Subcutaneous abdominal adipose tissue (tissue), 5 donors: ENCODE results near the gene TMEM52B.

Experiments
- H3K27ac ChIP-seq: one replicate; pipeline ENCODE4 v1.7.0; 2013; ENCODE audit warnings: low read depth, mild to moderate bottlenecking, inconsistent platforms, low read length, moderate library complexity
- H3K27me3 ChIP-seq, 5 donors: one replicate each; pipeline ENCODE4 v1.7.0; 2013; ENCODE audit warnings: low read length in 5 of 5, inconsistent platforms in 1 of 5; ENCODE audit not compliant: control insufficient read depth in 5 of 5, insufficient read depth in 4 of 5
- H3K36me3 ChIP-seq, 5 donors: one replicate each; pipeline ENCODE4 v1.7.0; 2013; ENCODE audit warnings: low read length in 5 of 5; ENCODE audit not compliant: control insufficient read depth in 5 of 5, insufficient read depth in 5 of 5
- H3K4me1 ChIP-seq, 5 donors: one replicate each; pipeline ENCODE4 v1.7.0; 2013; ENCODE audit warnings: low read length in 5 of 5, mild to moderate bottlenecking in 3 of 5, moderate library complexity in 1 of 5; ENCODE audit not compliant: control insufficient read depth in 5 of 5, insufficient read depth in 5 of 5
- H3K4me3 ChIP-seq, 5 donors: one replicate each; pipeline ENCODE4 v1.7.0; 2013; ENCODE audit warnings: low read length in 5 of 5, low read depth in 1 of 5
- H3K9ac ChIP-seq, 5 donors: one replicate each; pipeline ENCODE4 v1.7.0; 2013; ENCODE audit warnings: low read length in 5 of 5, mild to moderate bottlenecking in 4 of 5, moderate library complexity in 3 of 5
- H3K9me3 ChIP-seq, 5 donors: one replicate each; pipeline ENCODE4 v1.7.0; 2013; ENCODE audit warnings: low read length in 5 of 5; ENCODE audit not compliant: control insufficient read depth in 5 of 5
- donor health status: healthy.
- donor health status: healthy.
- donor health status: healthy.
- donor health status: healthy.
- donor health status: healthy.

The TMEM52B gene

DNA sequence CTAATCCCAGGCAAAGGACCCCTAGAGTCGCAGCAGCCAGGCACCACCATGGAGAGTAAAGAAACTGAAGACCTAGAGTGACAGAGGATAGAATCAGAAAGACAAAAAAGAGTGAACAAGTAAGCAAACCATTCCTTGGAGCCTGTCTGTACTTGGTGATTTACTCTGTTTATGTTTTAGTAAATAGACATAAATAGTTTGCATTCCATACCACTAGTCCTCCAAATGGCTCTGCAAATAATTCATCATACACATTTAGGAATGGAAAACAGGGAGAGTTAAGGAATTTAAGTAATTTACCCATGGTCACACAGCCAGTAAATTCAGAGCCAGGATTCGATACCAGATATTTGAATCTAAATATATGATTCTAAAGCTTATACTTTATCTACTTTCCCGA is 9.7 kb upstream of the TMEM52B start:
- no peak overlapping the region for H3K4me3 ChIP-seq
- H3K36me3 ChIP-seq = no peaks in the 10 kb centered on the region
- H3K9me3 ChIP-seq = no peaks in the 10 kb centered on the region
- H3K27ac ChIP-seq = no peak overlapping the region
- H3K27me3 ChIP-seq = no peaks in the 10 kb centered on the region
- peaks cover 0 to 14% (median 3%) of the 10 kb centered on the region in 5 donors for H3K4me1 ChIP-seq
- H3K9ac ChIP-seq = no peak overlapping the region

DNA sequence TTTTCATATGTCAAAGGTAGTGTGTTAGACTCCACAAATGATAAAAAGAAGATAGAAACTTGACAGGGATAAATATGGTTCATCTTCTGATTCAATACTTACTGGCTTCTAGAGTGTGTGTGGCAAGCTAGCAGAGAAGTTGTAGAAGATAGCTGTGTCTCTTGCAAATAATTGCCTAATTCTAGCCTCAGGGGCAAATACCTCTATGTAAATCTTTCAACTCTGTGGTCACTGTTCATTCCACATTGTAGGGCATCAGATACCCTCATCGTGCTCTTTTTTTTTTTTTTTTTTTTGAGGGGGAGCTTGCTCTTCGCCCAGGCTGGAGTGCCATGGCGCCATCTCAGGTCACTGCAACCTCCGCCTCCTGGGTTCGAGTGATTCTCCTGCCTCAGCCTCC is 8.6 kb upstream of the TMEM52B start:
- no peaks in the 10 kb centered on the region for H3K27me3 ChIP-seq

DNA sequence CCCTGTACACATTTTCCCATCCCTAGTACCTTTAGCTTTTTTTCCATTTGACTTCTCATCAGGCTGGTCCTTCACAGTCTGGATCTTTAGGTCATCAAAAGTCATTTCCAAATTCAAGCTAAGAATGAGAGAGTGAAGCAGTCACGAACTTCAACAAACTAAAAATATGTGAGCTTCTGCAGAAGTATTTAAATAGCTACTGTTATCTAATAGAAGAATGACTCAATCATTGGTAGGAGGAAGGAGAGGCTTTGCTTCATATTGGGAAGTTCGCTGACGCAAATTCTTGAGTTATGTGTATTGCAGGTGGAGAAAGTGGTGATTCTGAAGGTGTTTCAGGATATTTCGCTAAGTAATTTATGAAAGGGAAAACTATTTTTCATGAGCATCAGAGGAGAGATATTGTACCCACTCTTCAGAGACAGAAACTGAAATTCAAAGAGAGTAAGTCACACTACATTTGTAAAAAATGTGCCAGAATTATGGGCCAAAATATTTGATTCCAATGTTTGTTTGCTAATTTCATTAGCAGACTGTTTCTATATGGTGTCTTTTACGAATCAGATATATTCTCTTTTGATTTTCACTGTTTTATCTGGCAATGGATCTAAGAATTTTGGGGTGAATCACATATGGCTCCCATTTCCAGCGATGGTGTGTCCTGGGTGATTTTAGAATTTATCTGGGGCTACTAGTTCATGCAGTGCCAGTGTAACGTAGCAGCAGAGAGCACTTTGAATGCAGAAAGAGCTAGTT is 6.7 kb upstream of the TMEM52B start, which contains the start of gene OLR1:
TSS of gene OLR1 (minus strand) at position 160 of the 756 bp plus-strand sequence. CDS start at position 105, 55 bp downstream.
- Histone ChIP-seq H3K4me3 (no peak within 1 kb of the TSS), H3K27ac (no peak within 1 kb of the TSS), H3K9ac (no peak within 1 kb of the TSS)

More for the DNA sequence above, 8.6 kb upstream of the TMEM52B start:
- Histone ChIP-seq H3K9ac (no peak overlapping the region), H3K27ac (no peak overlapping the region), H3K36me3 (no peaks in the 10 kb centered on the region), H3K9me3 (no peaks in the 10 kb centered on the region), H3K4me1 (peaks cover 0 to 14% (median 3%) of the 10 kb centered on the region in 5 donors), H3K4me3 (no peak overlapping the region)

DNA sequence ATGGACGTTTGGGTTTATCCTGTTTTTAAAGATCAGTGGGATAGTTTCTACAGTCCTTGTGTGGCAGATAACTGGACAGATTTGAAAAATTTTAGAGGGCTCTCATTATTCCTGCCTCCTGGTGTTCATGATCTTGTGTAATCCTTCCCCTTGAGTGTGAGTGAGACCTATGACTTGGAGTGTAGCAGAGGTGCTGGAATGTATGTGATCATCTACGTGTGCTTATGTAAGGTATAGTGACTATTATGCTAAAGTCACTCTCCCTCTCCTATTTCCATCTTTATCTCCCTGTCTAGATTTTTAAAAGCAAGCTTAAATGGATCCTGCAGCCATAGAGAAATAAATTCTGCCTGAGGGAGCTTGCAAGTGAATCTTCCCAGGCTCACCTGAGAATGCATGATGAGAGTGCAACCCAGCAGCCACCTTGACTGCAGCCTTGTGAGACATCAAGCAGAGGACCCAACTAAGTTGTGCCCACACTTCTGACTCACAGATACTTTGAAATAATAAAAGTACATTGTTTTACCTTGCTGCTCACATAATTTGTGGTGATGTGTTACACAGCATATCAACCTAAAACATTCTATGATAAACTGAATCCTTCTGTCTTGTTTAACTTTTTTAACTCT is 3.7 kb upstream of the TMEM52B start:
- Histone ChIP-seq H3K4me1 (no peaks in the 10 kb centered on the region), H3K36me3 (no peaks in the 10 kb centered on the region), H3K9ac (no peak overlapping the region), H3K4me3 (no peak overlapping the region), H3K9me3 (no peaks in the 10 kb centered on the region), H3K27me3 (no peaks in the 10 kb centered on the region), H3K27ac (no peak overlapping the region)

More for the DNA sequence above, 6.7 kb upstream of the TMEM52B start, which contains the start of gene OLR1:
- H3K4me1 ChIP-seq = peaks cover 0 to 9% (median 2%) of the 10 kb centered on the region in 5 donors
- no peaks in the 10 kb centered on the region for H3K9me3 ChIP-seq
- no peaks in the 10 kb centered on the region for H3K27me3 ChIP-seq
- H3K36me3 ChIP-seq = no peaks in the 10 kb centered on the region

DNA sequence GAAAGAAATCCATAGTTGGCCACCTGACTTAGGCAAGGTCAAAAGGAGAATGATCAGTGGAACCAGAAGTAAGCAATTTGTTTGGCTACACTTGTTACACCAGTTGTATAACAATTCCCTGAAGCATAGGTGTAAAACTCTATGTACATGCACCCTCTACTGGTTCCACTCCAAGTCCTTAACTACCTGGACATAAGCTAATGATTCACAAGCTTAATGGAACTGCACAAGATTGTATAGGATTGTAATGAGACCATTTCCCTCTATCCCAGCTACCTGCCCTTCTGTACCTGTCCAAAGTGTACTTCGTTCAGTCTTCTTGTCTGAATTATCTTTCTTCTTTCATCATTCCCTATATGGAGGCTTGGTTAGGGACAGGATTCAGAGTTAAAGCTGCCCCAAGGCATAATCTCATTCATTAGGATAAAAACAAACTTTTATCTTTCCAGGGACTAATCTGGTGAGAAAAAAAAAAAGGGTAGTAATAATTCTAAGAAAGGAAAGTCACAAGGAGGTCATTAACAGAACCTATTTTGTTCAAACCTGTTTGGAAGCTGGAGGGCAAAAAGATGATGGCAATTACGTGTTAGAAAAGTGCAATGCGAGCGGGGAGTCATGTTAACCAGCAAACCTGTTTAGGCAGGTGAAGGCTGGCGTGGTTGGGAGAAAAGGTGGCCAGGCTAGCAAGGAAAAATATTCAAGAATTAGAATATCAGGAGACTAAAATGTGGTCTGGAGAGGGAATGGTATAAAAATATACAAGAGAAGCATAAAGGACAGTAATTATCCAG is 2.8 kb upstream of the TMEM52B start:
- H3K9ac ChIP-seq = no peak overlapping the region
- H3K36me3 ChIP-seq = no peaks in the 10 kb centered on the region
- H3K27ac ChIP-seq = no peak overlapping the region
- H3K4me1 ChIP-seq = no peaks in the 10 kb centered on the region
- no peaks in the 10 kb centered on the region for H3K27me3 ChIP-seq
- no peaks in the 10 kb centered on the region for H3K9me3 ChIP-seq
- no peak overlapping the region for H3K4me3 ChIP-seq

DNA sequence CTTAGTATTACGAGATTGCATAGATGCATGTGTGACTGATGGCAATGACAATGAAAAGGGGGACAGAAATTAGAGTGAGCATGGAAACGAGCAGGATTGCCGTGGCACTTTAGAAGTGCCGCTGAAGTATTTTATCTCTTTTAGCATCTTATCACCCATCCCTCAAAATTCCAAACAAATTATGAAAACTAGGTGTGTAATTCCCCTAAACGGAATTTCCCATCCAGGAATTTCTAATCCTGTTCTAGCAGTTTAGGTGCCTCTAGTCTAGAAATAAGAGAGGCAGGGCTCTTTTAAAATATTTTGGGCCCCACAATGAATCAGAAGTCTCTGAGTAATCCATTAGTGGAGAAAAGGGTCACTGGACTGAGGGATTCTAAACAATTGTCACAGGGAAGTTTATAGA is 947 bp downstream of the TMEM52B start:
- peaks cover 0 to 5% (median 0%) of the 10 kb centered on the region in 5 donors for H3K4me1 ChIP-seq
- no peaks in the 10 kb centered on the region for H3K36me3 ChIP-seq
- H3K27me3 ChIP-seq = peaks cover 0 to 5% (median 2%) of the 10 kb centered on the region in 5 donors
- no peaks in the 10 kb centered on the region for H3K9me3 ChIP-seq
- no peak overlapping the region for H3K27ac ChIP-seq
- no peak overlapping the region for H3K9ac ChIP-seq
- no peak overlapping the region for H3K4me3 ChIP-seq

DNA sequence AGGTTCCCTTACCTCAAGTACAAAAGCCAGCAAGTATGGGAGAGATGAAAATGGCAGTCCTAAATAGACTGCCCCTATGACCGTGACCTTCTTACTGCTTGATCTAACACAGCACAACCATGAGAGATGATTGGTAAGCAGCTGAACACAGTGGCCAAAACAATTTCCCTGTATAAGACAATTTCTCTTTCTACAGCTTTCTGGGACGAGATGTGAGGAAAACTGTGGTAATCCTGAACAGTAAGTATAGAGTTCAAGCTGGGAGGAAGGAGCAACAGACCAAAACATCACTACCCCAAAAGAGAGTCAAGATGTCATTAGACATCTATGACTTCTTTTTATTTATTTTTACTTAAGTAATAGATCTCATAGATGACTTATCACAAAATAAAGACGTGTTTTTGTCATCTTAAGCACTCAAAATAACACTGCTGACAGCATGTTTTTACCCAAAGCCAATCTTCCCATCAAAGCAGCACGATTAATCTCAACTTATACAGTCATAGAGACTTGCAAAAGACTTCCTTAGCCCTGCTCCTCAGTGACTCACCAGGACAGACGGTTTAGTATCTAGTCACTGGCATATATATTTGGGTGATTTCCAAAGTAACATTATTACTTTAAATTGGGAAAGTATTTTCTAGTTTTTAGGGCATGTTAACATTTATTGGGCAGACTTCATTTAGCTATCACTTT is 3.7 kb downstream of the TMEM52B start:
- H3K27ac ChIP-seq = no peak overlapping the region
- no peak overlapping the region for H3K9ac ChIP-seq
- H3K4me3 ChIP-seq = no peak overlapping the region
- no peaks in the 10 kb centered on the region for H3K36me3 ChIP-seq
- H3K27me3 ChIP-seq = peaks cover 0 to 5% (median 4%) of the 10 kb centered on the region in 5 donors
- peaks cover 0 to 5% (median 0%) of the 10 kb centered on the region in 5 donors for H3K4me1 ChIP-seq
- no peaks in the 10 kb centered on the region for H3K9me3 ChIP-seq

DNA sequence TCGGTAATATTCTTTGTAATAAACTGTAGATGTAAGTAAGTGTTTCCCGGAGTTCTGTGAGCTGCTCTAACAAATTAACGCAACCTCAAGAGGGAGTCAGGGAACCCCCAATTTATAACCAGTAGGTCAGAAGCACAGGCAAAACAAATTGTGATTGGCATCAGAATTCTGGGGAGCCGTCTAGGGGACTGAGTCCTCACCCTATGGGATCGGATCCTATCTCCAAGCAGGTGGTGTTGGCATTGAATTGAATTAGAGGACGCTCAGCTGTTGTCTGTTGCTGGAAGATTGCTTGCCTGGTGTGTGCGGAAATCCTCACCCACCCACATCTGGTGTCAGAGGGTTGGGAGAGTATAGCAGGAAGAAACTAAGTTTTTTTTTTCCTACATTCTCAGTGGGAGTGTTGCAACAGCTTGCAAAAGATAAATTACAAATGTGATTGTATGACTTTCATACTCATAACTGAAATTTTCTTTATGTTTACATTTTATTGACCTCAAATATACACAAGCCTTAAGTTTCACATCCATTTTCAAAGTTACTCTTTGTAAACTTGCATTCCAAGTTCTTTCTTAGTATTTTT is 5.5 kb downstream of the TMEM52B start:
- Histone ChIP-seq H3K4me1 (peaks cover 0 to 5% (median 0%) of the 10 kb centered on the region in 5 donors), H3K9me3 (no peaks in the 10 kb centered on the region), H3K27ac (no peak overlapping the region), H3K36me3 (no peaks in the 10 kb centered on the region), H3K9ac (no peak overlapping the region), H3K4me3 (no peak overlapping the region), H3K27me3 (peaks cover 0 to 5% (median 4%) of the 10 kb centered on the region in 5 donors)

DNA sequence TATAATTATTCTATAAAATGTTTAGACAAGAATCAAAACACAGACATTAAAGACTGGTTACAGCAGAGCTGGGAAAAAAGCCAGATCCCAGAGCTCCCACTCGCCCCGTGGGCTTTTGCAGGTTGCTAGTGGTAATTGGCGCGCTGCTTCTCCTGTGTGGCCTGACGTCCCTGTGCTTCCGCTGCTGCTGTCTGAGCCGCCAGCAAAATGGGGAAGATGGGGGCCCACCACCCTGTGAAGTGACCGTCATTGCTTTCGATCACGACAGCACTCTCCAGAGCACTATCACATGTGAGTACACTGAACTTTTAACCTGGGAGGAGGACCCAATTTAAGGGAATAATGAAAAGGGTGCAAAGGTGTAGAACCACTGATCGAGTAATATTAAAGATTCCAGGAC is 7.5 kb downstream of the TMEM52B start:
- Histone ChIP-seq H3K36me3 (no peaks in the 10 kb centered on the region), H3K9me3 (no peaks in the 10 kb centered on the region), H3K27ac (no peak overlapping the region), H3K4me1 (peaks cover 0 to 5% (median 0%) of the 10 kb centered on the region in 5 donors), H3K4me3 (no peak overlapping the region), H3K9ac (no peak overlapping the region), H3K27me3 (peaks cover 0 to 5% (median 4%) of the 10 kb centered on the region in 5 donors)
